GM12878 (cell line): ENCODE measurements around the gene ARAP2.

Experiments used
- CREM ChIP-seq: IDR thresholded peaks from 2 replicates; pipeline ENCODE4 v1.6.1; 2014; ENCODE audit warnings: antibody characterized with exemption, low read depth
- EP300 ChIP-seq, 2 experiments: fragments of 150-350 bp in 1 of 2; IDR thresholded peaks; 2 replicates each; pipeline ENCODE4 v1.6.1; 2011 to 2012; ENCODE audit warnings: low read depth in 2 of 2, low read length in 2 of 2, borderline replicate concordance in 1 of 2, improper control_type of control experiment in 1 of 2, inconsistent platforms in 1 of 2; ENCODE audit not compliant: control insufficient read depth in 1 of 2
- NFYB ChIP-seq: IDR thresholded peaks from 2 replicates; pipeline ENCODE4 v1.6.1; 2011; ENCODE audit warnings: low read depth, mild to moderate bottlenecking, low read length, improper control_type of control experiment, moderate library complexity; ENCODE audit not compliant: insufficient read depth
- SIN3A ChIP-seq: IDR thresholded peaks from 2 replicates; pipeline ENCODE4 v1.6.1; 2012; ENCODE audit warnings: low read depth, low read length, improper control_type of control experiment
- SMAD1 ChIP-seq: fragments of 450-650 bp; IDR thresholded peaks from 2 replicates; pipeline ENCODE4 v1.6.1; 2018; ENCODE audit warnings: mild to moderate bottlenecking, low read depth; ENCODE audit not compliant: partially characterized antibody
- SREBF2 ChIP-seq: IDR thresholded peaks from 2 replicates; pipeline ENCODE4 v1.6.1; 2012; ENCODE audit warnings: mild to moderate bottlenecking, low read length
- ZBED1 ChIP-seq: IDR thresholded peaks from 2 replicates; pipeline ENCODE4 v1.6.1; 2016; ENCODE audit warnings: borderline replicate concordance
- ZNF24 ChIP-seq: fragments of 450-650 bp; IDR thresholded peaks from 2 replicates; pipeline ENCODE4 v1.6.1; 2017; ENCODE audit warnings: antibody characterized with exemption, mild to moderate bottlenecking
- TF ChIP-seq, protein P1 (sequence below): IDR thresholded peaks from 2 replicates; pipeline ENCODE4 v1.6.1; 2012; ENCODE audit warnings: mild to moderate bottlenecking, low read depth, low read length
- TF ChIP-seq, protein P2 (sequence below): IDR thresholded peaks from 2 replicates; pipeline ENCODE4 v1.6.1; 2012; ENCODE audit warnings: low read depth, low read length, improper control_type of control experiment
- TF ChIP-seq, protein P3 (sequence below), 3 experiments: IDR thresholded peaks in 2 of 3; conservative IDR thresholded peaks in 1 of 3; 2 replicates each; pipeline ENCODE4 v1.5.1; 2011; ENCODE audit warnings: low read depth in 3 of 3, low read length in 3 of 3, mild to moderate bottlenecking in 3 of 3, control low read depth in 2 of 3, moderate library complexity in 2 of 3, inconsistent platforms in 1 of 3, mixed read lengths in 1 of 3; ENCODE audit not compliant: control insufficient read depth in 2 of 3, insufficient read depth in 1 of 3; ENCODE audit errors: extremely low read depth in 1 of 3

DNA sequence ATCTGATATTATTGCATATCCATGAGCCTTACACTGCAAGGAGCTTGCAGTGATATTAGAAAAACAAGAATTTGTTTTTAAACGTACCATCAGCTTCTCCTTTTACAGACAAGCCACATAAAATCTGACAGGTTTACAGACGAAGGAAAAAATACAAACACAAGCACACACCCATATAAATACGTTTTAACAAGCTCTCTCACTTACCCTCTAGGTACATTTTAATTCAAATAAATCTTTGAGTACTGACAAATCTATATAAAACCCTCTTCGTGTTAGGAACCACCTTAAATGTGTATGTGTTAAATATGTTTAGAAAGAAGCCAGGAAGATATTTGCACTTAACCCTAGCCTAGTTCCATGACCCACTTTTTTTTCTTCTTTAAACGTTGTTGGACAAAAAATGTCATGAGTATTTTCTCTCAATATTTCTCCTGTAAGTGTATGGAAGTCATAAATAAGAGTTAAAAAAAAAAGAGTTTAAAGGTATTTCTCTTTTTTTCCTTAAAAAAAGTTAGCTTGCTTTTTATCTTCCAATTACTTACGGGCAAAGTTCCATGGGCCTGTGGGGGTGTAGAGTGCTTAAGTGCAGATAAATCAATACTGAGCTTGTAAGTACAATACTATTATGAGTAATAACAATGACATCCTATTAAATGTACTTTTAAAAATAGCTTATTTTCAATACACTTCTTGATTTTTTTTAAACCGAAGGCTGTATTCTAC, 1.5 kb downstream of the ARAP2 start:
- TF ChIP-seq, protein P1, sequence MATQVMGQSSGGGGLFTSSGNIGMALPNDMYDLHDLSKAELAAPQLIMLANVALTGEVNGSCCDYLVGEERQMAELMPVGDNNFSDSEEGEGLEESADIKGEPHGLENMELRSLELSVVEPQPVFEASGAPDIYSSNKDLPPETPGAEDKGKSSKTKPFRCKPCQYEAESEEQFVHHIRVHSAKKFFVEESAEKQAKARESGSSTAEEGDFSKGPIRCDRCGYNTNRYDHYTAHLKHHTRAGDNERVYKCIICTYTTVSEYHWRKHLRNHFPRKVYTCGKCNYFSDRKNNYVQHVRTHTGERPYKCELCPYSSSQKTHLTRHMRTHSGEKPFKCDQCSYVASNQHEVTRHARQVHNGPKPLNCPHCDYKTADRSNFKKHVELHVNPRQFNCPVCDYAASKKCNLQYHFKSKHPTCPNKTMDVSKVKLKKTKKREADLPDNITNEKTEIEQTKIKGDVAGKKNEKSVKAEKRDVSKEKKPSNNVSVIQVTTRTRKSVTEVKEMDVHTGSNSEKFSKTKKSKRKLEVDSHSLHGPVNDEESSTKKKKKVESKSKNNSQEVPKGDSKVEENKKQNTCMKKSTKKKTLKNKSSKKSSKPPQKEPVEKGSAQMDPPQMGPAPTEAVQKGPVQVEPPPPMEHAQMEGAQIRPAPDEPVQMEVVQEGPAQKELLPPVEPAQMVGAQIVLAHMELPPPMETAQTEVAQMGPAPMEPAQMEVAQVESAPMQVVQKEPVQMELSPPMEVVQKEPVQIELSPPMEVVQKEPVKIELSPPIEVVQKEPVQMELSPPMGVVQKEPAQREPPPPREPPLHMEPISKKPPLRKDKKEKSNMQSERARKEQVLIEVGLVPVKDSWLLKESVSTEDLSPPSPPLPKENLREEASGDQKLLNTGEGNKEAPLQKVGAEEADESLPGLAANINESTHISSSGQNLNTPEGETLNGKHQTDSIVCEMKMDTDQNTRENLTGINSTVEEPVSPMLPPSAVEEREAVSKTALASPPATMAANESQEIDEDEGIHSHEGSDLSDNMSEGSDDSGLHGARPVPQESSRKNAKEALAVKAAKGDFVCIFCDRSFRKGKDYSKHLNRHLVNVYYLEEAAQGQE: no peak
- TF ChIP-seq EP300 (IDR thresholded peaks at IDR 0.05; ENCODE audit: borderline replicate concordance in 1 of 2, control insufficient read depth in 1 of 2, low read depth in 2 of 2, low read length in 2 of 2) (no peak), SIN3A (no peak), SMAD1 (no peak), ZBED1 (no peak), NFYB (no peak), ZNF24 (no peak), CREM (no peak), SREBF2 (no peak)
- TF ChIP-seq, protein P2, sequence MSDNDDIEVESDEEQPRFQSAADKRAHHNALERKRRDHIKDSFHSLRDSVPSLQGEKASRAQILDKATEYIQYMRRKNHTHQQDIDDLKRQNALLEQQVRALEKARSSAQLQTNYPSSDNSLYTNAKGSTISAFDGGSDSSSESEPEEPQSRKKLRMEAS: no peak
- TF ChIP-seq, protein P3, sequence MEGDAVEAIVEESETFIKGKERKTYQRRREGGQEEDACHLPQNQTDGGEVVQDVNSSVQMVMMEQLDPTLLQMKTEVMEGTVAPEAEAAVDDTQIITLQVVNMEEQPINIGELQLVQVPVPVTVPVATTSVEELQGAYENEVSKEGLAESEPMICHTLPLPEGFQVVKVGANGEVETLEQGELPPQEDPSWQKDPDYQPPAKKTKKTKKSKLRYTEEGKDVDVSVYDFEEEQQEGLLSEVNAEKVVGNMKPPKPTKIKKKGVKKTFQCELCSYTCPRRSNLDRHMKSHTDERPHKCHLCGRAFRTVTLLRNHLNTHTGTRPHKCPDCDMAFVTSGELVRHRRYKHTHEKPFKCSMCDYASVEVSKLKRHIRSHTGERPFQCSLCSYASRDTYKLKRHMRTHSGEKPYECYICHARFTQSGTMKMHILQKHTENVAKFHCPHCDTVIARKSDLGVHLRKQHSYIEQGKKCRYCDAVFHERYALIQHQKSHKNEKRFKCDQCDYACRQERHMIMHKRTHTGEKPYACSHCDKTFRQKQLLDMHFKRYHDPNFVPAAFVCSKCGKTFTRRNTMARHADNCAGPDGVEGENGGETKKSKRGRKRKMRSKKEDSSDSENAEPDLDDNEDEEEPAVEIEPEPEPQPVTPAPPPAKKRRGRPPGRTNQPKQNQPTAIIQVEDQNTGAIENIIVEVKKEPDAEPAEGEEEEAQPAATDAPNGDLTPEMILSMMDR (IDR thresholded peaks at IDR 0.05 in 2 of 3, conservative IDR thresholded peaks at IDR 0.05 in 1 of 3; ENCODE audit: control insufficient read depth in 2 of 3, extremely low read depth in 1 of 3, insufficient read depth in 1 of 3, low read depth in 3 of 3, low read length in 3 of 3): no peak
